DOHH2 (cell line): Measurements from ENCODE around the gene AMZ1.

ENCODE experiments used
- H3F3A ChIP-seq: fragments of 200-600 bp; sonication (generic), shearing (Covaris generic); 2 replicates; pipeline ENCODE4 v1.6.0; 2016; ENCODE audit warnings: antibody characterized with exemption, mild to moderate bottlenecking; ENCODE audit not compliant: control insufficient read depth, insufficient read depth
- H3K27ac ChIP-seq: fragments of 200-600 bp; sonication (generic); 2 replicates; pipeline ENCODE4 v1.5.1; 2014; ENCODE audit warnings: low read depth, mild to moderate bottlenecking, low read length, moderate library complexity
- H3K27me3 ChIP-seq: fragments of 200-600 bp; sonication (generic); 2 replicates; pipeline ENCODE4 v1.6.1; 2014; ENCODE audit warnings: mild to moderate bottlenecking, low read length, mixed read lengths; ENCODE audit not compliant: control insufficient read depth
- H3K36me3 ChIP-seq: fragments of 200-600 bp; sonication (generic); 2 replicates; pipeline ENCODE4 v1.6.1; 2014; ENCODE audit warnings: mild to moderate bottlenecking, low read length, moderate library complexity, mixed read lengths; ENCODE audit not compliant: control insufficient read depth
- H3K4me1 ChIP-seq: fragments of 200-600 bp; sonication (generic); 2 replicates; pipeline ENCODE4 v1.6.1; 2014; ENCODE audit warnings: mild to moderate bottlenecking, low read length, mixed read lengths; ENCODE audit not compliant: control insufficient read depth
- H3K4me2 ChIP-seq: fragments of 200-600 bp; sonication (generic); 2 replicates; pipeline ENCODE4 v1.6.0; 2014; ENCODE audit warnings: mild to moderate bottlenecking, low read length, moderate library complexity
- H3K4me3 ChIP-seq: fragments of 200-600 bp; sonication (generic); 2 replicates; pipeline ENCODE4 v1.5.1; 2014; ENCODE audit warnings: mild to moderate bottlenecking, low read length, mixed read lengths
- H3K79me2 ChIP-seq: fragments of 200-600 bp; sonication (generic); 2 replicates; pipeline ENCODE4 v1.6.1; 2014; ENCODE audit warnings: mild to moderate bottlenecking, low read length, mixed read lengths; ENCODE audit not compliant: control insufficient read depth
- H3K9me2 ChIP-seq: fragments of 200-600 bp; sonication (generic); replicated peaks from 2 replicates; pipeline ENCODE4 v1.6.1; 2014; ENCODE audit warnings: mild to moderate bottlenecking, low read length, mixed read lengths; ENCODE audit not compliant: control insufficient read depth
- H3K9me3 ChIP-seq: fragments of 200-600 bp; sonication (generic); 2 replicates; pipeline ENCODE4 v1.6.1; 2014; ENCODE audit warnings: antibody characterized with exemption, low read length, mixed read lengths; ENCODE audit not compliant: control insufficient read depth, insufficient read depth
- H4K20me1 ChIP-seq: fragments of 200-600 bp; sonication (generic); 2 replicates; pipeline ENCODE4 v1.6.0; 2014; ENCODE audit warnings: low read depth, mild to moderate bottlenecking, antibody characterized with exemption, low read length, moderate library complexity; ENCODE audit not compliant: control insufficient read depth, insufficient read depth
- EZH2phosphoT487 ChIP-seq: fragments of 200-600 bp; sonication (generic); IDR thresholded peaks from 2 replicates; pipeline ENCODE4 v1.6.1; 2017; ENCODE audit warnings: borderline replicate concordance, mild to moderate bottlenecking, antibody characterized with exemption, low read length, moderate library complexity, mixed read lengths
- TF ChIP-seq, protein P1 (sequence below): fragments of 200-600 bp; sonication (generic); IDR thresholded peaks from one replicate; pipeline ENCODE4 v1.5.1; 2014; ENCODE audit warnings: antibody characterized with exemption, mild to moderate bottlenecking, low read depth, low read length; ENCODE audit not compliant: poor library complexity, severe bottlenecking

The AMZ1 gene

DNA sequence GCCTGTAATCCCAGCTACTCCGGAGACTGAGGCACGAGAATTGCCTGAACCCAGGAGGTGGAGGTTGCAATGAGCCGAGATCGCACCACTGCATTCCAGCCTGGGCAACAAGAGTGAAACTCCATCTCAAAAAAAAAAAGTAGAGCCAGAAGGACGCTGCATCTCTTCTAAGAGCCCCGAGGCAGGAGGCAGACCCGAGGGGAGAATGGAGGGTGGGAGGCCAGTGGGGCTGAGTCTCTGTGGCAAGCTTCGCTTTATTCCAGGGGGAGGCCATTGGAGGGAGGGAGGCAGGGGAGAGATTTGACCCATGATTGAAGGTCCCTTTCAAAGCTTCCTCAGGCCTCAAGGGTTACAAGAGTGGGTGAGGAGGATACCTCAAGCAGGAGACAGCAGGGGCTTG lies 37.6 kb upstream of the AMZ1 start:
- H3K79me2 ChIP-seq, result no peaks in the 10 kb centered on the region
- TF ChIP-seq, protein P1, sequence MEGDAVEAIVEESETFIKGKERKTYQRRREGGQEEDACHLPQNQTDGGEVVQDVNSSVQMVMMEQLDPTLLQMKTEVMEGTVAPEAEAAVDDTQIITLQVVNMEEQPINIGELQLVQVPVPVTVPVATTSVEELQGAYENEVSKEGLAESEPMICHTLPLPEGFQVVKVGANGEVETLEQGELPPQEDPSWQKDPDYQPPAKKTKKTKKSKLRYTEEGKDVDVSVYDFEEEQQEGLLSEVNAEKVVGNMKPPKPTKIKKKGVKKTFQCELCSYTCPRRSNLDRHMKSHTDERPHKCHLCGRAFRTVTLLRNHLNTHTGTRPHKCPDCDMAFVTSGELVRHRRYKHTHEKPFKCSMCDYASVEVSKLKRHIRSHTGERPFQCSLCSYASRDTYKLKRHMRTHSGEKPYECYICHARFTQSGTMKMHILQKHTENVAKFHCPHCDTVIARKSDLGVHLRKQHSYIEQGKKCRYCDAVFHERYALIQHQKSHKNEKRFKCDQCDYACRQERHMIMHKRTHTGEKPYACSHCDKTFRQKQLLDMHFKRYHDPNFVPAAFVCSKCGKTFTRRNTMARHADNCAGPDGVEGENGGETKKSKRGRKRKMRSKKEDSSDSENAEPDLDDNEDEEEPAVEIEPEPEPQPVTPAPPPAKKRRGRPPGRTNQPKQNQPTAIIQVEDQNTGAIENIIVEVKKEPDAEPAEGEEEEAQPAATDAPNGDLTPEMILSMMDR, result no peak
- no peak for TF ChIP-seq EZH2phosphoT487

DNA sequence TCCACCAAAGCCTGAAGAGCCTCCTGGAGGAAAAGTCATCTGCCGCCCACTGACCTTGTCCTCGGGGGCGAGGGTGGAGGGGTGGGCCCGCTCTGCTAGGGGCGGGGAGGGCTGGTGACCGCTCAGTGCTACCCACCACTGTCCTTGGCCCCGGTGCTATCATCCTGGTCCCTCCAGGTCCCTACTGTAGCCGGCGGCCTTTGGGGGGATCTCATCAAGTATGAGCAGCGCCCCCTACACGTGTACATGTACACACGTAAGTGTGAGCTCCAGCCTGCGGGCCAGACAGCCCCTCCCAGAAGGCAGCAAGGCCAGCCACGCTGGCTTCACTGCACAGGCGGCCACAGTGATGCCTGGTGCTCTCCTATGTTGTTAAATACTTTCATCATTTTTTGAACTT lies 36.7 kb upstream of the AMZ1 start:
- H3K4me3 ChIP-seq, result no peak overlapping the region

More for the DNA sequence above, 37.6 kb upstream of the AMZ1 start:
- Histone ChIP-seq H3K4me2 (no peak overlapping the region), H3F3A (no peaks in the 10 kb centered on the region), H4K20me1 (peaks cover 7% of the 10 kb centered on the region; the same call in 1 of the 2 replicates), H3K36me3 (no peaks in the 10 kb centered on the region), H3K27ac (no peak overlapping the region), H3K4me3 (no peak overlapping the region), H3K4me1 (peaks cover 13% of the 10 kb centered on the region), H3K9me2 (no peaks in the 10 kb centered on the region), H3K9me3 (no peaks in the 10 kb centered on the region), H3K27me3 (no peaks in the 10 kb centered on the region)

DNA sequence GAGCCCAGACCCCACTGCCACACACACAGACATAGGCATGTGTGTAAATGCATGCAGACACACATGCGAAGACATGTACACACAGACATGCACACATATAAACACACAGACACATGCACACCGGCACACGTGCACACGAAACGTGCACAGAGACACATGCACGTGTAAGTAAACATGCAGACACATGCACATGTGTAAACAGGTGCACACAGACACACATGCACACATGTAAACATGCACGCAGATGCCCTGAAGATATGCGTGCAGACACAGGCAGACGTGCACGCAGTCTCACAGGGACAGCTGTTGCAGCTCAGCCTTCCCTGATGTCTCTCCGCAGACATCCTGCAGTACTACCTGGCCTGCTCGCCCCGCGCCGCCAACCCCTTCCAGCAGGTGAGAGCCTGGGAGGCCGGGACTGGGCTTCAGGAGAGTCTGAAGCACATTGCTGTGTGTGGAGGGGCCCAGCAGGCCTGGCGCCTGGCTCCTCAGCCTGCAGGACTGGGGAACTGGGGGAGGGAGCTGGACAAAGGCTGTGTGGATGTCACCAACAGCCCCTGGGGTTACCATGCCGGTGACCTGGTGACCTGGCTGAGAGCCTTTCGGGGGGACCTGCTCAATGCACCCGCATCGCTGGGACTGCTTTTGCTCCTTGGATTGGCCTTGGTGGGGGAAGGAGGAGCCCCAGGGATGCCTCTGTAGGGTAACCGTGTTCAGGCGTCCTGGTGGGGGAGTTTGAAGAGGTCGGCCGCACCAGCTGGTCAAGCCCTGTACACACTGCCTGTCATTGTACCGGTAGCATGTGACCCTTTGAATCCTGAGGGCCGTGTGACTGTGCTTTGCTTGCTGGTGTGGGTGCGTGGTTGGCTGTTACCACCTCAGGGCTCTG lies 35.9 kb upstream of the AMZ1 start:
- Histone ChIP-seq H3K4me2 (no peak overlapping the region), H3K36me3 (no peaks in the 10 kb centered on the region), H3F3A (no peaks in the 10 kb centered on the region), H3K4me1 (no peaks in the 10 kb centered on the region), H3K27ac (no peak overlapping the region), H3K9me3 (no peaks in the 10 kb centered on the region), H3K79me2 (no peaks in the 10 kb centered on the region), H3K4me3 (no peak overlapping the region), H3K9me2 (no peaks in the 10 kb centered on the region), H3K27me3 (no peaks in the 10 kb centered on the region), H4K20me1 (peaks cover 7% of the 10 kb centered on the region; the same call in 1 of the 2 replicates)
- no peak for TF ChIP-seq EZH2phosphoT487
- TF ChIP-seq, protein P1, result no peak

More for the DNA sequence above, 36.7 kb upstream of the AMZ1 start:
- Histone ChIP-seq H3K4me2 (no peak overlapping the region), H3K27me3 (no peaks in the 10 kb centered on the region), H3K9me2 (no peaks in the 10 kb centered on the region), H3F3A (no peaks in the 10 kb centered on the region), H3K9me3 (no peaks in the 10 kb centered on the region), H4K20me1 (peaks cover 7% of the 10 kb centered on the region; the same call in 1 of the 2 replicates), H3K79me2 (no peaks in the 10 kb centered on the region), H3K36me3 (no peaks in the 10 kb centered on the region), H3K27ac (no peak overlapping the region), H3K4me1 (peaks cover 4% of the 10 kb centered on the region)
- no peak for TF ChIP-seq EZH2phosphoT487
- TF ChIP-seq, protein P1, result peak; percentile 45
